Mesothelial cell of epicardium (in vitro differentiated cells): ENCODE results near the gene EVI5L. TPM values are rescaled to one million over a fixed set of nuclear protein-coding genes. Genes with fewer than 3 reads are reported as not detected.

ENCODE experiments used
- DNase-seq, 2 experiments: peaks; one replicate each; pipeline ENCODE4 v3.0.0; 2021; ENCODE audit warnings: low spot score in 2 of 2; ENCODE audit not compliant: unreplicated experiment in 2 of 2
- H3K27ac Mint-ChIP-seq: 2 replicates; pipeline ENCODE4 v1.8.0; 2021; ENCODE audit warnings: mixed read lengths
- H3K27me3 Mint-ChIP-seq: 2 replicates; pipeline ENCODE4 v1.8.0; 2021; ENCODE audit warnings: low read depth, mixed read lengths
- H3K36me3 Mint-ChIP-seq: 2 replicates; pipeline ENCODE4 v1.8.0; 2021; ENCODE audit warnings: mixed read lengths
- H3K4me1 Mint-ChIP-seq: 2 replicates; pipeline ENCODE4 v1.8.0; 2021; ENCODE audit warnings: mixed read lengths
- H3K4me3 Mint-ChIP-seq: 2 replicates; pipeline ENCODE4 v1.8.0; 2021; ENCODE audit warnings: mild to moderate bottlenecking, moderate library complexity, mixed read lengths
- H3K9me3 Mint-ChIP-seq: 2 replicates; pipeline ENCODE4 v1.8.0; 2021; ENCODE audit warnings: mixed read lengths
- total RNA-seq: library from RNA; stranded (reverse); gene quantifications from 3 replicates; pipeline ENCODE4 v1.2.1, GENCODE V29; 2021
- TF ChIP-seq, protein P1 (sequence below): fragments of 200-600 bp; sonication (generic); IDR thresholded peaks from one replicate; pipeline ENCODE4 v1.5.0; 2021; ENCODE audit warnings: antibody characterized with exemption; ENCODE audit not compliant: unreplicated experiment

Gene EVI5L
- total RNA-seq, 1 donor from 2014 or later = 21.7 TPM

DNA sequence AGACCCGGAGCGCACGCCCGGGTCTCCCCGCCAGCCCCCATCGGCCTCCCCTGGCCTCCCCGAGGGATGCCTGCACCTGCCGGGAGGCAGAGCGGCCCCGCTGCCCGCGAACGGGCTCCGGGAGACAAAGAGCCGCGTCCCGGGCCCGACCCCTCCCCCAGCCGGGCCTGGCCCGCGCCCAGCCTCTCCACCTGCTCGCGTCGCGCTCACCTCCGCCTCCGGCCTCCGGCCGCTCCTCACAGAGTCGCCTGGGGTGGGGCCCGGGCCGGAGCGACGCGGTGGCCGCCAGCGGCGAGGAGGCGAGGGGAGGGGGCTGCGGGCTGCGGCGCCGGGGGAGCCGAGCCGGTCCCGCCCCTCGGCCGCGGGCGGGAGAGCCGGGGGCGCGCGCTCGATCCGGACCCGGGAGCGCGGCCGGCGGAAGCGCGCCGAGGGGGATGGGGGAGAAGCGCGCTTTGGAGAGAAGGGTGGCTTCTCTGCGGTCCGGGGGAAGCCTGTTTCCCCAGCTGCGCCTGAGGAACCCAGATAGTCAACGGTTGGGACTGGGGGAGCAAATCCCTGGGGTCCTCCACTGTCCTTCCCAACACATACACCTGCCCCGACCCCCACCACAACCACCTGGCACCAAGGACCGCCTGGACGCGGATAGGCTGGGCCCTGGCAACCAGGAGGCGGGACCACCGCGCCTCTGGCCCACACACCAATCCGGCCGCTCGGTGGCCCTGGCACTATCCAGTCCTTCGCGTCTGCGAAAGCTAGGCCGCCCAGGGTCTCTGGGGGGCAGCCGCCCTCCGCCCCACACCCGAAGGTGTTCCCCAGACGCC is 44.3 kb downstream of the EVI5L start, which contains the start of gene PRR36:
Gene PRR36, minus strand, starts transcription at position 315 of the 821 bp plus-strand sequence. CDS start 701 bp downstream, outside the sequence.
- Mint-ChIP-seq H3K27ac (peak within 1 kb of the TSS; percentile 81), H3K36me3 (no peaks in the 10 kb centered on the region), H3K4me3 (peak within 1 kb of the TSS; percentile 85), H3K9me3 (no peaks in the 10 kb centered on the region), H3K4me1 (peaks cover 31% of the 10 kb centered on the region), H3K27me3 (peaks cover 37% of the 10 kb centered on the region)
- TF ChIP-seq, protein P1, sequence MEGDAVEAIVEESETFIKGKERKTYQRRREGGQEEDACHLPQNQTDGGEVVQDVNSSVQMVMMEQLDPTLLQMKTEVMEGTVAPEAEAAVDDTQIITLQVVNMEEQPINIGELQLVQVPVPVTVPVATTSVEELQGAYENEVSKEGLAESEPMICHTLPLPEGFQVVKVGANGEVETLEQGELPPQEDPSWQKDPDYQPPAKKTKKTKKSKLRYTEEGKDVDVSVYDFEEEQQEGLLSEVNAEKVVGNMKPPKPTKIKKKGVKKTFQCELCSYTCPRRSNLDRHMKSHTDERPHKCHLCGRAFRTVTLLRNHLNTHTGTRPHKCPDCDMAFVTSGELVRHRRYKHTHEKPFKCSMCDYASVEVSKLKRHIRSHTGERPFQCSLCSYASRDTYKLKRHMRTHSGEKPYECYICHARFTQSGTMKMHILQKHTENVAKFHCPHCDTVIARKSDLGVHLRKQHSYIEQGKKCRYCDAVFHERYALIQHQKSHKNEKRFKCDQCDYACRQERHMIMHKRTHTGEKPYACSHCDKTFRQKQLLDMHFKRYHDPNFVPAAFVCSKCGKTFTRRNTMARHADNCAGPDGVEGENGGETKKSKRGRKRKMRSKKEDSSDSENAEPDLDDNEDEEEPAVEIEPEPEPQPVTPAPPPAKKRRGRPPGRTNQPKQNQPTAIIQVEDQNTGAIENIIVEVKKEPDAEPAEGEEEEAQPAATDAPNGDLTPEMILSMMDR = no peak
- DNase-seq = peak in 1 of 2 experiments; percentile 83

DNA sequence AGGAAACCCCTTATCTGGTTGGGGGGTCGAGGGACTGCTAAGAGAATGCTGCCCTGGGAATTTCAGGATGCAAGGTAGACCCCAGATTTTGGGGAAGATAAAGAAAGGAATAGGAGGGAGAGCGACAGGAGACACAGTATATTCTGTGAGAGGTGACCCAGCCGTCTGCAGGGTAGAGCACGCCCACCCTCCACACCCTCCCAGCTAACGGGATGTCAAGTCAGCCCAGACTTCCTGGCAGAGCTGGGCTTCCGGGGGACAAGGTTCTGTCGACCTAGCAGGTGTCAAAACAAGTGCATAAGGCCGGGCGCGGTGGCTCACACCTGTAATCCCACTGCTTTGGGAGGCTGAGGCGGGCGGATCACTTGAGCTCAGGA is 44.9 kb downstream of the EVI5L start:
- Mint-ChIP-seq H3K9me3 (no peaks in the 10 kb centered on the region), H3K36me3 (no peaks in the 10 kb centered on the region), H3K4me1 (peaks cover 30% of the 10 kb centered on the region), H3K27ac (peak overlapping the region; percentile 81), H3K4me3 (peak overlapping the region; percentile 79), H3K27me3 (peaks cover 37% of the 10 kb centered on the region)
- TF ChIP-seq, protein P1 = no peak
- DNase-seq = no peak

DNA sequence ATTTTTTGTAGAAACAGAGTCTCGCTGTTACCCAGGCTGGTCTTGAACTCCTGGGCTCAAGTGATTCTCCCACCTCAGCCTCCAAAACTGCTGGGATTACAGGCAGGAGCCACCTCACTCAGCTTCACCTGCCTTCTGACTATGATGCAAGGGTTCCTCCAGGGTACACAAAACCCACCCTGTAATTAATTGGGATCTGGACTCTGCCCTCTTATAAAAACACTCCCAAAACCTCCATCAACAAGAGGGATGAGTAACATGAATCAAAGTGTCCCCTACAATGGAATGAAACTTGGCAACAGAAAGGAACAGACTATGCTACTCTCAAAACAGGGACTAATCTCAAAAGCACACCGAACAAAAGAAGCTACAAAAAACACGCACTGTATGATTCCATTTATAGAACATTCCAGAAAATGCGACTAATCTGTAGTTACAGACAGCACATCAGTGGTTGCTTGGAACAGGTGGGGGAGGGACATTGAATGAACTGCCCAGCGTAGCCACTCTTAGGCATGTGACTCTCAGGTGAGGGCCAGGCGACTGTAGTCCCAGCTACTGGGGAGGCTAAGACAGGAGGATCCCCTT is 47.3 kb downstream of the EVI5L start:
- Mint-ChIP-seq H3K36me3 (no peaks in the 10 kb centered on the region), H3K4me3 (no peak overlapping the region), H3K9me3 (no peaks in the 10 kb centered on the region), H3K27ac (peak overlapping the region; percentile 5), H3K4me1 (peaks cover 13% of the 10 kb centered on the region), H3K27me3 (peaks cover 26% of the 10 kb centered on the region)
- DNase-seq = no peak
- TF ChIP-seq, protein P1 = no peak

DNA sequence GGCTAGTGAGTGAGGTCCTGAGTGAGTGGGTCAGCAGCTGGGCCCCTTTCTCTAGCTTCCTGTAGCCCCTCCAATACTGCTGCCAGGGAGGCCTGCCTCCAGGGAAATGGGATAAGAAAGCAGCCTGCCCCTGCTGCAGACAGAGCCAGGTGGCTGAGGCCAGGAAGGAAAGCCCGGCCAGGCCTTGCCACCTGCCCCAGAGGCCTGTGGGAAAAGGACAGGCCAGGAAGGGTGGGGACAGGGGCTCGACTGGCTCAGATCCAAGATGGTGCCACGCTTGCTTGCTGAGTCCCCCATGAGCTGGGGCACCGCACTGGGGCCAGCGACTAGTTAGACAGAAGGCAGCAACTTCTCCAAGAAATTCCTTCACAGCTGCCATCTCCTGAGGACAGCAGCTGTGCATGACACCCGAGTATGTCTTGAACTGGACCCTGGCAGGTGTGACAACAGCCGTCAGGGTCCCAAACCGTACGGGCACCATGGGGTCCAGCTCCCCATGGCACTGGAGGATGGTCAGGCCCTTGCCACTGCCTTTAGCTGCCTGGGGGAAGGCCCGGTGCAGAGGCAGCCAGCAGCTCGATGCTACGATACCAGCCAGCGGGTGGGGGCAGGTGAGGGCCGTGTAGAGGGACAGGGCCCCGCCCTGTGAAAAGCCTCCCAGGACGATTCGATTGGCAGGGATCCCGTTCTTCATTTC is 49.2 kb downstream of the EVI5L start:
- Mint-ChIP-seq H3K9me3 (no peaks in the 10 kb centered on the region), H3K36me3 (no peaks in the 10 kb centered on the region), H3K27ac (no peak overlapping the region), H3K4me3 (no peak overlapping the region), H3K4me1 (peaks cover 8% of the 10 kb centered on the region), H3K27me3 (peaks cover 20% of the 10 kb centered on the region)
- TF ChIP-seq, protein P1 = no peak
- DNase-seq = no peak

DNA sequence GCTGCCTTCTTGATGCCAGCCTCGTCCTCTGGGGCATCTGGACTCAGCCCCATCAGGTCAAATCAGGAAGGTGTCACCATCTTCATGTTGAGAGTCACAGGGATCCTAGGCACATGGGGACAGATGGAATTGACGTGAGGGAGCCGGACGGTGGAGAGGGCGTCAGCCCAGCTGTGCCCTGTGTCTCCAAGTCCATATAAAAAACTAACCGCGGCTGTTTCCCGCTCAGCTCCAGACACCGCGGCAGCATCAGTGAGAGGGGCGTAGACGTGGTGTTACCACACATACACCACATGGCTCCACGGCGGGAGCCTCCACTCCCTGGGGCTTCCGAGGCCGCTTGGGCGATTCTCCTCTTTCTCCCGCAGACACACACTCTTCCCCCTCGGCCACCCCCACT is 49.8 kb downstream of the EVI5L start:
- Mint-ChIP-seq H3K9me3 (no peaks in the 10 kb centered on the region), H3K36me3 (no peaks in the 10 kb centered on the region), H3K4me1 (peaks cover 4% of the 10 kb centered on the region), H3K27me3 (peaks cover 16% of the 10 kb centered on the region), H3K4me3 (no peak overlapping the region), H3K27ac (no peak overlapping the region)
- TF ChIP-seq, protein P1 = no peak
- DNase-seq = no peak
